ENCODE measurements around the gene CEMIP.

CEMIP gene

DNA sequence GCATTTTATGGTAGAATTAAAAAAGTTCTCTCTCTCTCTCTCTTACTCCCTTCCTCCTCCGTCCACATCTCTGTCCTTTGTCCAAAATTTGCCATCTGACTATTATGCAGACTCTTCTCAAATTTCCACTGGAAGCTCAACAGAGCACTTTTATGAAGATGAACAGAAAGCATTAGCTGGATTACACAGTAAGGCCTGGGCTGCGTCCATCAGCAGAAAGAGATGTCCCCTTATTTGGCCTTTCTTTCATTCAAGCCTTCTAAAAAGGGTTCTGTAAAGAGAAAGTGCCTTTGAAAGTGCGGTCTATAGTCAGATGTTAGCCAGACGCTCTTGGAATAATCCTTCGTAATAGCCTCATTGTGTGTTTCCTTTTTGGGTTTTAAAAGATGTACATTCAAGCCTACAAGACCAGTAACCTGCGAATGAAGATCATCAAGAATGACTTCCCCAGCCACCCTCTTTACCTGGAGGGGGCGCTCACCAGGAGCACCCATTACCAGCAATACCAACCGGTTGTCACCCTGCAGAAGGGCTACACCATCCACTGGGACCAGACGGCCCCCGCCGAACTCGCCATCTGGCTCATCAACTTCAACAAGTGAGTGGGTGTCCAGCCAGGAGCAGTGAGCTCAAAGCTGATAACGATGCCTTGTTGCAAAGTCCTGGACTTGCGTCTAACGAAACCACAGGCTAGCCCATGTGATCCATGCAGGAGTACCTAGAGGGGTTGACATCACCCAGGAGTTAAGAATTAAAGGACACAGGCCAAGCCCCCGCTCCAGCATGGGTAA, 157.3 kb downstream of the CEMIP start:
- no peak for DNase-seq

DNA sequence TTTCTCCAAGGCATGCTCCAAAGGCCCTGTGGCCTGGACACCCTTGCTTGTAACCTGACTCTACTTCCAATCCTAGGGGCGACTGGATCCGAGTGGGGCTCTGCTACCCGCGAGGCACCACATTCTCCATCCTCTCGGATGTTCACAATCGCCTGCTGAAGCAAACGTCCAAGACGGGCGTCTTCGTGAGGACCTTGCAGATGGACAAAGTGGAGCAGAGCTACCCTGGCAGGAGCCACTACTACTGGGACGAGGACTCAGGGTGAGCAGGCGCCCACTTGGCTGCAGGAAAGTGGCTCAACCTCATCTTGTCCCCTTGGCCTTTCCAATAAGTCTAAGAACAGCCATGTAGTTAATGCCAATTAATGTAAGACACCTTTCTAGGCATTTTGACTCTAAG, 158.5 kb downstream of the CEMIP start:
- DNase-seq, result no peak

DNA sequence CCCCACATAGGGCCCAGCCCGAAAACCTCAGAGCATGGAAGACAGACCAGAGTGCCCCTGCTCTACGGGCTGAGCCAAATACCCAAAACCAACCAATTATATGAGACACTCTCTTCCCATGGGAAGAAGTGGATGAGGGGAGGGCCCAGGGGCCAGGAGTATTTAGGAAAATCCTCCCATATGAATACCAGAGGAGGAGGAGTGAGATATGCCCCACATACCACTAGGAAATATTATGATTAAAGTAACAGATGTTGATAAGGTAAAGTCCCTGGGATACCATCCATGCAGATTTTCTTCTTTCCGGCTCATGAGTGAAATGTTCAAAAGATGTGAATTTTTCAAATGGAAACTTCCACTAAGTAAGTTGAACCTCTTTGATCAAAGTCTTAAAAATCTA, 160.0 kb downstream of the CEMIP start:
- no peak for DNase-seq

DNA sequence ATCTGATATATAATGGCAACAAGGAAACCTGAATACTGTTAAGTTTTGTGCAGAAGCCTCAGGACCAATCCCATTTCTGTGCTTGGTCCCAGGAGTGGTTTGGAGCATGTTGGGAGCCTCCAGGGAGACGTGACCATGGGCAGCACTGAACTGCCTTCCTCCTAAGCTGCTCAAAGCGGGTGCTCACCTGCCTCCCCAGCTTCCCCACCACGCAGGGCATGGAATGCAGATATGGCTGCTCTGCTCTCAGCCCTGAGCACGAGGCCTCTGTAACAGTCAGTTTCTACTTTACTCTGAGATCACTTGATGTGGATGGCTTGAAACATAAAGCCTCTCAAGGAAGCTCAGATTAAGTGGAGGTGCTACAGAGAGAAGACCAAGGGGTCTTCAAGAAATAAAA, 161.2 kb downstream of the CEMIP start:
- no peak for DNase-seq

DNA sequence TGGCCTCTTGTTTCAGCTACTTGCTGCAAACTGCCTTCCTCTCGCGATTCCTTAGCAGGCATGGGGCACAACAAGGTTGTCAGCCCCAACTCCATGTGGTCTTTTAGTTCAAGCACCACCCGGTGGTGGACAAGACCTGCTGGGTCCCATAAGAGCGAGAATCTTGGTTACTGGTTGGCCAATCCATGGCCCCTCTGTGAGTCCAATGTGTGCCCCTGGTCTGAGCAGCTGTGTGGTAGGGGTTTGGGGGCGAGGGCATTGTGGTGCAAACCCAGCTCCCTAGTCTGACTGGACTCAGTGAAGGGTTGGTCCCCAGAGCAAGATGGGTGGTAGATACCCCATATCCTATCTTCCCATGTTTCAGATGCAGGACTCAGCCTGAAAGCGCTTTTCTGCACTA, 161.7 kb downstream of the CEMIP start:
- no peak for DNase-seq

DNA sequence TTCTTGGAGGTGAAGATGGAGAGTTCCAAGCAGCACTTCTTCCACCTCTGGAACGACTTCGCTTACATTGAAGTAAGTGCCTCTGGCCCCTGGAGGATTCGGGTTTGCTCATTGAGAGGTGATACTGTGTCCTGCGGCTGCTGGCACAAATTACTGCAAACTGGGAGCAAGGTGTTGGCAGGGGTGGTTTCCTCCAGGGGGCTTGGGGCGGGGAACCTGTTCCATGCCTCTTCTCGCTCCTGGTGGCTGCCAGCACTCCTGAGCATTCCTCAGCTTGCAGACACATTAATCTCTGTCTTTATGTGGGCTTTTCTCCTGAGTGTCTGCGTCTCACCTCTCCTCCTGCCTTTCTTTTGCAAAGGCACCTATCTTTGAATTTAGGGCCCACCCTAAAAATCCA, 163.1 kb downstream of the CEMIP start:
- DNase-seq, result no peak

DNA sequence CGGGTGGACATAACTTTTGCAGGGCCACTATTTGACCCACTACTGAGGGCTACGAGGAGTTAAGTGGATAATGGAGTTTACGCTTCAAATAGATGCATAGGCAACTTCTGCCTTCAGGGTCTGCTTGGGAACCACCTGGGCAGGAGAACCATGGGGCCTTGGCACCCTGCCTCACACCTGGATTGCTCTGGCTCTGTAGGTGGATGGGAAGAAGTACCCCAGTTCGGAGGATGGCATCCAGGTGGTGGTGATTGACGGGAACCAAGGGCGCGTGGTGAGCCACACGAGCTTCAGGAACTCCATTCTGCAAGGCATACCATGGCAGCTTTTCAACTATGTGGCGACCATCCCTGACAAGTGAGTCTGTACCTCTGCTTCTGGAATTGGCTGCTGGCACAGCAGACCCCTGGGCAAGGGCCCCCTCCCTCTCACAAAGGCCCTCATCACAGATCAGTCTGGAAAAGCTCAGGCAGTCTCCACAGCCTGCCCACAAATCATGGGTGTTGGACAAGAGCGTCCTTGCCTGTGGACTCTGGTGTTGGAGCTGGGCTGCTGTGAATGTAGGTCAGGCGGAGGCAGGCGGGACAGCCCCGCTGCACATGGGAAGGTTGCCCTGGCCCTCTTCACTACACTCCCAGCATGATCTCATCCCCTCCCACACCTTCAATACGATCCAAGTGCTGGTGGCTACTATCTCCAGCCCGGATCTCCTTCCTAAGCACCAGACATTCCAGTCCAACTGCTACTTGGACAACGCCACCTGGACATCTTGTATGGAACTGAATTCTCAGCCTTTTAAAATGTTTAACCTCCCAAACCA, 163.8 kb downstream of the CEMIP start:
- DNase-seq, result no peak

DNA sequence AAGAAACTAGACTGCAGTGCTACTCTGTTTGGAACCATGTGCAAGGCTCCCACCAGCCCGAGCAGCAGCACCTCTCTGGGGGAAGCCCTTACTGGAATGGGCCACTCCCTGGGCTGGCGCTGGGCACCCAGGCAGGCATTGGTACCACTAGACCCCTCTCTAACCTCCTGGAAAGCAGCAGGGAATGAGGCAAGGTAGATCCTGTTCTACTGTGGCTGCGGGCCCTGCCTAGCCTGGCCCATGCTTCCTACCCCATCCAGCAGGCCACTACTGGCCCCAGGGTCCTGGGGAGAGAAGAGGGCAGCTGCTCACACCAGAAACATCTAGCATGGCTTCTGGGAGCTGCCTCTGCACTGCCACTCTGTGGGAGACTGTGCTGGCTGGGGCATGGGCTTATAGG, 165.6 kb downstream of the CEMIP start:
- DNase-seq, result no peak

DNA sequence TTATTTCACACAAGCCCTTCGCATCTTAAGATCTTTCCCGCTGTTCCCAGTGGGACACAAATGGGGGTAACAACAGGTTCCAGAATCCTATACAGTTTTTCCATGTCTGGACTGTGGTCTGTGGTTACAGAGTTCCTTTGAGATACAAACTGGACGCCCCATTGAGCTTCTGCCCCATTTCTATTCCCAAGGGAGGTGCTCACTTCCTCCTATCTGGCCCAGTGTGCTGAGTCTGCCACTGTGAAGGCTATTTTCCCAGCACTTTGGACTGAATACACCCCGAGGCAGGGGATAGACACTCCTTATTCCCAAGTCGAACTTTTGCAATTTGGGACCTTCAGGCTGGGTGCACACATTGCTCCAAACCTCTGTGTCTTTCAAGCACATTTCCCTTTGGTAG, 166.4 kb downstream of the CEMIP start:
- no peak for DNase-seq

DNA sequence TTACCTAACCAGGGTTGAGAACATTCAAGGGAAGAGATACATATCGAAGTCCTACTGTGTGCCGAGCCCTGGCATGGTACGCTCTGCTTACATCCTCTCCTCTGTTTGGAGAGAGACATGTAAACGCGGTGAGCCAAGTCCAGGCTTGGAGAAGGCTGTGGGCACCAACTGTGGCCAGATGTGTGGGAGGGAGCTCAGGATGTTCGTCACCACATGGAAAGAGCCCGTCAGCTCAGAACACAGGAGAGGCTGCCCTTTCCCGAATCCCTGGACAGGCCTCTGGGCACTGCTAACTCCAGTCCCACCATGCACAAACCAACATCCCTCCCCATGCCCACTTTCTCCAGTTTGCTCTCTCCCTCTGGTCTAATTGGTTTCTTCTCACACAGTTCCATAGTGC, 167.4 kb downstream of the CEMIP start:
- no peak for DNase-seq

DNA sequence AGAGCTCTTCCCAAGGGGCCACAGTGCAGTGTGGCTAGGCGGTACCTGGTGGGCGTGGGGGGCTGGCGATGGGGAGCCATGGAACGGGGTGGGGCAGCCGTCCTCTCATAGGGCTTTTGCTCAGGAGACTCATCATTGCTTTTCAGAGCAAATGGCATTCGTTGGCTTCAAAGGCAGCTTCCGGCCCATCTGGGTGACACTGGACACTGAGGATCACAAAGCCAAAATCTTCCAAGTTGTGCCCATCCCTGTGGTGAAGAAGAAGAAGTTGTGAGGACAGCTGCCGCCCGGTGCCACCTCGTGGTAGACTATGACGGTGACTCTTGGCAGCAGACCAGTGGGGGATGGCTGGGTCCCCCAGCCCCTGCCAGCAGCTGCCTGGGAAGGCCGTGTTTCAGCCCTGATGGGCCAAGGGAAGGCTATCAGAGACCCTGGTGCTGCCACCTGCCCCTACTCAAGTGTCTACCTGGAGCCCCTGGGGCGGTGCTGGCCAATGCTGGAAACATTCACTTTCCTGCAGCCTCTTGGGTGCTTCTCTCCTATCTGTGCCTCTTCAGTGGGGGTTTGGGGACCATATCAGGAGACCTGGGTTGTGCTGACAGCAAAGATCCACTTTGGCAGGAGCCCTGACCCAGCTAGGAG, 169.6 kb downstream of the CEMIP start:
- DNase-seq, result no peak

DNA sequence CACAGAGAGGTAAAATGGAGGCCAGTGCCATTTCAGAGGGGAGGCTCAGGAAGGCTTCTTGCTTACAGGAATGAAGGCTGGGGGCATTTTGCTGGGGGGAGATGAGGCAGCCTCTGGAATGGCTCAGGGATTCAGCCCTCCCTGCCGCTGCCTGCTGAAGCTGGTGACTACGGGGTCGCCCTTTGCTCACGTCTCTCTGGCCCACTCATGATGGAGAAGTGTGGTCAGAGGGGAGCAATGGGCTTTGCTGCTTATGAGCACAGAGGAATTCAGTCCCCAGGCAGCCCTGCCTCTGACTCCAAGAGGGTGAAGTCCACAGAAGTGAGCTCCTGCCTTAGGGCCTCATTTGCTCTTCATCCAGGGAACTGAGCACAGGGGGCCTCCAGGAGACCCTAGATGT, 170.6 kb downstream of the CEMIP start:
- no peak for DNase-seq

DNA sequence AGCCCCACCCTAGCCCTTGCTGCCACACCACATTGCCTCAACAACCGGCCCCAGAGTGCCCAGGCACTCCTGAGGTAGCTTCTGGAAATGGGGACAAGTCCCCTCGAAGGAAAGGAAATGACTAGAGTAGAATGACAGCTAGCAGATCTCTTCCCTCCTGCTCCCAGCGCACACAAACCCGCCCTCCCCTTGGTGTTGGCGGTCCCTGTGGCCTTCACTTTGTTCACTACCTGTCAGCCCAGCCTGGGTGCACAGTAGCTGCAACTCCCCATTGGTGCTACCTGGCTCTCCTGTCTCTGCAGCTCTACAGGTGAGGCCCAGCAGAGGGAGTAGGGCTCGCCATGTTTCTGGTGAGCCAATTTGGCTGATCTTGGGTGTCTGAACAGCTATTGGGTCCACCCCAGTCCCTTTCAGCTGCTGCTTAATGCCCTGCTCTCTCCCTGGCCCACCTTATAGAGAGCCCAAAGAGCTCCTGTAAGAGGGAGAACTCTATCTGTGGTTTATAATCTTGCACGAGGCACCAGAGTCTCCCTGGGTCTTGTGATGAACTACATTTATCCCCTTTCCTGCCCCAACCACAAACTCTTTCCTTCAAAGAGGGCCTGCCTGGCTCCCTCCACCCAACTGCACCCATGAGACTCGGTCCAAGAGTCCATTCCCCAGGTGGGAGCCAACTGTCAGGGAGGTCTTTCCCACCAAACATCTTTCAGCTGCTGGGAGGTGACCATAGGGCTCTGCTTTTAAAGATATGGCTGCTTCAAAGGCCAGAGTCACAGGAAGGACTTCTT, 171.3 kb downstream of the CEMIP start:
- DNase-seq, result no peak

DNA sequence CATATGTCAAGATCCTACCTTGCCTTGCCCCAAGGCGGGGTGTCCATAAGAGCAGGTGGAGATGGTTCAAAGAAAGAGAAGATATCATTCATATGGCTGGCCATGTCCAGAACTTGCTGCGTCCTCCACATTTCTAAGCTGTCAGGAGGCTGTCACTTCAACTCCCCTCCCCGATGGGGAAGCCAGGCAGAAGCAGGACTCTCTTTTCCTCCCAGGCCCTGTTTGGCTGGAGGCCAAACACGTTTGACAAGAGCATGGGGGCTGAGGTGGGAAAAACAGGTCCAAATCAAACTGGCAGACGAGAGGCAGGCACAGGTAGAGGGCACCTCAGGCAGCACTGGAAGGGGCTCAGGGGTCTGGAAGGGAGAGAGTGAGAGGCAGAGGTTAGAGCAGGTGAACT, 172.8 kb downstream of the CEMIP start:
- DNase-seq, result no peak

DNA sequence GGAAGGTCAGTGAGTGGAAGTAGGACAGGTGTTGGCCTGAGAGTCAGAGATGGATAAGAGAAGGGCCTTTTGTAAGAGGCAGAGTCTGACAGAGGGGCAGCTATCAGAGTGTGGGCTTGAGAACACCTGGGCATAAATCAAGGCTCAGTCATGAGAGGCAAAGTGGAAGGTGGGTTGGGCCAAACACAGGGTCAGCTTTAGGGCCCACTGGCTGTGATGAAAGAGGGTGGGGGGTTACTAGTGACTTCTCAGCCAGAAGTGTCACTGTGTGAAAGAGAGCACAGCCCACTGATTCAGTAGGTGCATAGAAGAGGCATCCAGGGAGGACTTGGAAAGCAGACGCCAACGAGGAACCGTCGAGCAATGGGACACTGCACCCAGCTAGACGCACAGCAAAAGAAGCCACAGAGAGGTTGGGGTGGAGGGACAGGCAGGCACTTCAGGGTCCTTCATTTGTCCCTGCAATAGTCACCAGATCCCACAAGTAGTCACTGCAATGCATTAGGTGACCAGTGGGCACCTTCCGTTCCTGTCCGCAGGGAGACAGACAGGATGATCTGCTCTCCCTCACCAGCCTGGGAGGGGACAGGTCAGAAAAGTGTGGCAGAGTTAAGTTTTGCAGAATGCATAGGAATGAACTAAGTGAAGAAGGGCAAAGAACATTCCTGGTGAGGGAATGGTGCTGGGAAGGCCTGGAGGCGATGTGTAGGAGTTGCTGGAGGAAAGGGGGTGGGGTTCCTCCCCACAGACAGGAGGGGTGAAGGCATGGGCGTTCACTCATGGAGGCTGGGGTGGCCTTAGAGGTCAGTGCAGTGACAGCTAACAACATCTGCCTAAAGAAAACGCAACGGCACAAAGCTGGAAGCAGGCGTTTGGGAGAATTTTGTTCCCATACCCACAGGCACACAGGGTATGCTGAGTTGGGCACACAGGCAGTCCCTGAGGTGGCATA, 174.1 kb downstream of the CEMIP start:
- DNase-seq, result no peak

DNA sequence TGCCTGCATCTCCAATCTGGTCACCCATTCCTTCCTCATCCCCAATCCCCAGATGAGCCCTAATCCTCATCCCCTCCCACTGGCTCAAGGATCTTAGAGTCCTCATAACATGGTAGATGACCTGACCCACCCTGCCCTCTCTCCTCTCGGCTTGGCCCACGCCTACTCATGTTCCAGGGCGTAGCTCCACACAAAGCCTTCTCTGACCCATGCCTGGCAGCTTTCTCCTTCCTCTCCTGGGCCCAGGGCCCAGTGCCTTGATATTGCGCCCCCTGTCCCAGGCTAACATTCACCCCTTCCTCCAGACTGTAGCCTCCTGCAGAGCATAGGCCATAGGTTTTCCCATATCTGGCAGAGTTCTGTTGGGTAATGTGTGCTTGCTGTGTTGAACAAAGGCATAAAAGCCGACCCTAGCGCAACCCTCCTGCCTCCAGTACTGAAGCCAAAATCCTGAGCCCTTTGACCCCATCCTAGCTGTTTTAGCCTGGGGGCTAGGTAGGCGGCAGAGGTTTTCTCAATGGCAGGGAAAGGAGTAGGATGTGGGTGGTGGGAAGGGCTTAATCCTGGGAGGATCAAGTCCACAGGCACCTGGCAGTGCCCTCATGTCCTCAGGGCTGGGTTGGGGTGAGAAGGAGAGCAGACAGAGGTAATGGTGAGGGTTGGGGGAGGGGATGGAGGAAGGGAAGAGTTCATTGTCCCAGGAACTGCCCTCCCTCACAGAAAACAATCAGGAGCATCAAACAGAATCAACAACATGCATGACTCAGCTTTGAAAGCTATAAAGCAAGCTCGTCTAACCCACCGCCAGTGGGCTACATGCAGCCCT, 175.0 kb downstream of the CEMIP start:
- no peak for DNase-seq

DNA sequence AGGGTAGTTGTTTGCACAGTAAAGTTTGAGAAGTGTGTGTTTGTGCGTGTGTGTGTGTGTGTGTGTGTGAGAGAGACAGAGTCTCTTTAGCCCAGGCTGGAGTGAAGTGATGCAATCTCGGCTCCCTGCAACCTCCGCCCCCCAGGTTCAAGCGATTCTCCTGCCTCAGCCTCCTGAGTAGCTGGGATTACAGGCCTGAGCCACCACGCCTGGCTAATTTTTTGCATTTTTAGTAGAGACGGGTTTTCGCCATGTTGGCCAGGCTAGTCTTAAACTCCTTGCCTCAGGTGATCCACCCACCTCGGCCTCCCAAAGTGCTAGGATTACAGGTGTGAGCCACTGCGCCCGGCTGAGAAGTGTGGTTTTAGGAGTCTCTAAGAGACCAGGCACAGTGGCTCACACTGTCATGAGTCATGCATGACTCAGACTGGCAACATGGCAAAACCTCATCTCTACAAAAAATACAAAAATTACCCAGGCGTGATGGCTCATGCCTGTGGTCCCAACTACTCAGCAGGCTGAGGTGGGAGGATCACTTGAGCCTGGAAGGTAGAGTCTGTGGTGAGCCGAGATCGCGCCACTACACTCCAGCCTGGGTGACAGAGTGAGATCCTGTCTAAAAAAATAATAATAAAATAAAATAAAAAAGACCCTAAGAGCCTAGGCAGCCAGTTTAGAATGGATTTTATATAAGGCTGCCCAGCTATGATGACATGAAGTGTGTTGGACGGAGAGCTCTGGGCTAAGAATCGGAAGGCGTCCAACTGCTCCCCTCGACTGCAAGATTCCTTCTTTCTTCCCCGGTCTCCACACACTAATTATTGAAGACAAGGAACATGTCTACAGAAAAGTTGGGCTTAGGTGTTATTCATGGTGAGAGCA, 176.6 kb downstream of the CEMIP start:
- DNase-seq, result peak; percentile 39

DNA sequence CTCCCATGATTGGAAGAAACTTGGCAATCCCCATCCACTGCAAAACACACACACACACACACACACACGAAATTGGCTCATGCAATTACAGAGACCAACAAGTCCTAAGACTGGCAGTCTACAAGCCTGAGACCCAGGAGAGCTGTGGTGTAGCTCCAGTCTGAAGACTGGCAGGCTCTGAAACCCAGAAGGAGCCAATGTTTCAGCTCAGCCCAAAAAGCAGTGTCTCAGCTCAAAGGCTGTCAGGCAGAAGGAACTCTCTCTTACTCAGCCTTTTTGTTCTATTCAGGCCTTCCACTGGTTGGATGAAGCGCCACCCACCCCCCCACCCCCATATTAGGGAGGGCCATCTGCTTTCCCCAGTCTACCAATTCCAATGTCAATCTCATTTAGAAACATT, 178.4 kb downstream of the CEMIP start:
- no peak for DNase-seq

DNA sequence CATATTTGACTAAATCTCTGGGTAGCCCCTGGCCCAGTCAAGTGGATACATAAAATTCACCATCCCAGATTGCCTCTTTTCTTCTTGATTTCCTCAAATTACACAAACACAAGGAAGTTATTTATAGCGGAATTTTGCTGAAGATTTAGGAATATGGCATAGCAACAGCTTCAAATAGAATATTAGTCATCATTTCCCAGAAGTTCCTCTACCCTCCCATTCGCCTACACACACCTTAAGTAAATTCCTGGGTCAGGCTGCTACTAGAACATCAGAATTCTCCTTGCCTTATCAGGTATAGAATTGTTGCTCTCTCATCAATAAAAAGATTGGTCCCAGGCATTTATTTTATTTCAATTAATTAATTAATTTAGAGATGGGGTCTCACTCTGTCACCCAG, 178.8 kb downstream of the CEMIP start:
- no peak for DNase-seq
